Panc1 (cell line): Measurements from ENCODE around the gene COL11A1.

Source experiments
- POLR2AphosphoS5 ChIP-seq: IDR thresholded peaks from 2 replicates; pipeline ENCODE4 v1.6.1; 2012; ENCODE audit warnings: mild to moderate bottlenecking, low read depth, low read length, moderate library complexity
- TCF7L2 ChIP-seq: IDR thresholded peaks from 2 replicates; pipeline ENCODE4 v1.6.1; 2011; ENCODE audit warnings: mild to moderate bottlenecking, low read depth, low read length, inconsistent platforms
- TF ChIP-seq, protein P1 (sequence below): fragments of 450-650 bp; IDR thresholded peaks from 2 replicates; pipeline ENCODE4 v1.5.1; 2017; ENCODE audit warnings: mild to moderate bottlenecking

DNA sequence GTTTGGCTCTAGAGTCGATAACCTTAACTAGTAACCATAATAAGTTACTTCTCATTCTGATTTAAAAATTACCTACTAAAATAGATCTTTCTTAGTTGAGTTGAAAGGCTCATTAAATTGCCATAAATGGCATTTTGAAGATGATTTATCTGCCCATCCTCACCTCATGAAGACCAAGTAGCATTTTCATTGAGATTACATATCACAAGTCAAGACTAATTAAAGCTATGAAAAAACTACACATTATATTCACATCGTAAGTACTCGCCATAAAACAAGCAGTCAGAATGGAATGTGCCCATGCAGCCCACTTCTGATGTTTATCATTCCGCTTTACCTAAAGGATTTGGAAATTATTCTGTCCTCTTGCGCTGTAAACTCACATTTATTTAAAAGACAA lies 212.0 kb downstream of the COL11A1 start:
- TF ChIP-seq, protein P1, sequence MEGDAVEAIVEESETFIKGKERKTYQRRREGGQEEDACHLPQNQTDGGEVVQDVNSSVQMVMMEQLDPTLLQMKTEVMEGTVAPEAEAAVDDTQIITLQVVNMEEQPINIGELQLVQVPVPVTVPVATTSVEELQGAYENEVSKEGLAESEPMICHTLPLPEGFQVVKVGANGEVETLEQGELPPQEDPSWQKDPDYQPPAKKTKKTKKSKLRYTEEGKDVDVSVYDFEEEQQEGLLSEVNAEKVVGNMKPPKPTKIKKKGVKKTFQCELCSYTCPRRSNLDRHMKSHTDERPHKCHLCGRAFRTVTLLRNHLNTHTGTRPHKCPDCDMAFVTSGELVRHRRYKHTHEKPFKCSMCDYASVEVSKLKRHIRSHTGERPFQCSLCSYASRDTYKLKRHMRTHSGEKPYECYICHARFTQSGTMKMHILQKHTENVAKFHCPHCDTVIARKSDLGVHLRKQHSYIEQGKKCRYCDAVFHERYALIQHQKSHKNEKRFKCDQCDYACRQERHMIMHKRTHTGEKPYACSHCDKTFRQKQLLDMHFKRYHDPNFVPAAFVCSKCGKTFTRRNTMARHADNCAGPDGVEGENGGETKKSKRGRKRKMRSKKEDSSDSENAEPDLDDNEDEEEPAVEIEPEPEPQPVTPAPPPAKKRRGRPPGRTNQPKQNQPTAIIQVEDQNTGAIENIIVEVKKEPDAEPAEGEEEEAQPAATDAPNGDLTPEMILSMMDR: no peak
- TF ChIP-seq POLR2AphosphoS5 (no peak), TCF7L2 (no peak)
